ENCODE measurements around the gene ZNF512B.

GRCh38 chr20:63940472-63941266, 29.1 kb downstream of the ZNF512B start:
- TF ChIP-seq, protein P1, sequence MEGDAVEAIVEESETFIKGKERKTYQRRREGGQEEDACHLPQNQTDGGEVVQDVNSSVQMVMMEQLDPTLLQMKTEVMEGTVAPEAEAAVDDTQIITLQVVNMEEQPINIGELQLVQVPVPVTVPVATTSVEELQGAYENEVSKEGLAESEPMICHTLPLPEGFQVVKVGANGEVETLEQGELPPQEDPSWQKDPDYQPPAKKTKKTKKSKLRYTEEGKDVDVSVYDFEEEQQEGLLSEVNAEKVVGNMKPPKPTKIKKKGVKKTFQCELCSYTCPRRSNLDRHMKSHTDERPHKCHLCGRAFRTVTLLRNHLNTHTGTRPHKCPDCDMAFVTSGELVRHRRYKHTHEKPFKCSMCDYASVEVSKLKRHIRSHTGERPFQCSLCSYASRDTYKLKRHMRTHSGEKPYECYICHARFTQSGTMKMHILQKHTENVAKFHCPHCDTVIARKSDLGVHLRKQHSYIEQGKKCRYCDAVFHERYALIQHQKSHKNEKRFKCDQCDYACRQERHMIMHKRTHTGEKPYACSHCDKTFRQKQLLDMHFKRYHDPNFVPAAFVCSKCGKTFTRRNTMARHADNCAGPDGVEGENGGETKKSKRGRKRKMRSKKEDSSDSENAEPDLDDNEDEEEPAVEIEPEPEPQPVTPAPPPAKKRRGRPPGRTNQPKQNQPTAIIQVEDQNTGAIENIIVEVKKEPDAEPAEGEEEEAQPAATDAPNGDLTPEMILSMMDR (IDR thresholded peaks at IDR 0.05; ENCODE audit: low read depth, low read length, poor library complexity, severe bottlenecking) = no peak
- no peak for TF ChIP-seq EZH2phosphoT487 (IDR thresholded peaks at IDR 0.05; ENCODE audit: borderline replicate concordance, low read length)
